GM23338 (cell line): ENCODE data around the gene ST6GALNAC3. TPM values are rescaled to one million over a fixed set of nuclear protein-coding genes. Genes with fewer than 3 reads are reported as not detected.

Experiments
- ATAC-seq: fragments of 200-7000 bp; cut with Tn5 transposase; 3 replicates; pipeline ENCODE4 v1.9.1; 2020
- DNase-seq: peaks from one replicate; pipeline ENCODE4 v3.0.0-alpha.2; 2015; ENCODE audit warnings: low spot score
- H2AFZ ChIP-seq: fragments of 200-600 bp; sonication (generic); 2 replicates; pipeline ENCODE4 v1.8.0; 2016; ENCODE audit warnings: antibody characterized with exemption, mild to moderate bottlenecking, moderate library complexity
- H3F3A ChIP-seq: fragments of 200-600 bp; sonication (generic); replicated peaks from 2 replicates; pipeline ENCODE4 v1.8.0; 2017; ENCODE audit warnings: antibody characterized with exemption, mixed run types, low read depth
- H3K27ac ChIP-seq: fragments of 200-600 bp; sonication (generic); 2 replicates; pipeline ENCODE4 v1.6.1; 2016; ENCODE audit warnings: low read depth
- H3K27me3 ChIP-seq: fragments of 200-600 bp; sonication (generic); 2 replicates; pipeline ENCODE4 v1.8.0; 2016; ENCODE audit warnings: mild to moderate bottlenecking, mixed run types, moderate library complexity; ENCODE audit not compliant: insufficient read depth
- H3K36me3 ChIP-seq: fragments of 200-600 bp; sonication (generic); 2 replicates; pipeline ENCODE4 v1.8.0; 2016; ENCODE audit warnings: mild to moderate bottlenecking; ENCODE audit not compliant: insufficient read depth
- H3K4me1 ChIP-seq: fragments of 200-600 bp; sonication (generic); 2 replicates; pipeline ENCODE4 v1.8.0; 2016; ENCODE audit warnings: mild to moderate bottlenecking, moderate library complexity; ENCODE audit not compliant: insufficient read depth
- H3K4me2 ChIP-seq: fragments of 200-600 bp; sonication (generic); 2 replicates; pipeline ENCODE4 v1.7.1; 2017; ENCODE audit warnings: mixed run types
- H3K4me3 ChIP-seq: fragments of 200-600 bp; sonication (generic); 2 replicates; pipeline ENCODE4 v1.6.1; 2016; ENCODE audit warnings: mixed run types
- H3K79me2 ChIP-seq: fragments of 200-600 bp; sonication (generic); replicated peaks from 2 replicates; pipeline ENCODE4 v1.8.0; 2017; ENCODE audit warnings: mild to moderate bottlenecking; ENCODE audit not compliant: insufficient read depth
- H3K9me2 ChIP-seq: fragments of 200-600 bp; sonication (generic); 2 replicates; pipeline ENCODE4 v1.8.0; 2017; ENCODE audit not compliant: insufficient read depth
- H4K20me1 ChIP-seq: fragments of 200-600 bp; sonication (generic); replicated peaks from 2 replicates; pipeline ENCODE4 v1.8.0; 2017; ENCODE audit warnings: mild to moderate bottlenecking; ENCODE audit not compliant: insufficient read depth
- H3K27ac Mint-ChIP-seq: 2 replicates; pipeline ENCODE4 v1.8.0; 2020; ENCODE audit warnings: inconsistent platforms, mild to moderate bottlenecking, moderate library complexity, mixed read lengths
- H3K27me3 Mint-ChIP-seq: 3 replicates; pipeline ENCODE4 v1.8.0; 2022; ENCODE audit warnings: low read depth, mild to moderate bottlenecking, moderate library complexity, mixed read lengths, inconsistent platforms; ENCODE audit not compliant: insufficient read depth, poor library complexity
- H3K36me3 Mint-ChIP-seq: 3 replicates; pipeline ENCODE4 v1.8.0; 2021; ENCODE audit warnings: low read depth, mild to moderate bottlenecking, inconsistent platforms, moderate library complexity, mixed read lengths
- H3K4me1 Mint-ChIP-seq: 3 replicates; pipeline ENCODE4 v1.8.0; 2020; ENCODE audit warnings: mild to moderate bottlenecking, inconsistent platforms, mixed read lengths
- H3K4me3 Mint-ChIP-seq: 3 replicates; pipeline ENCODE4 v1.8.0; 2021; ENCODE audit warnings: moderate library complexity, mild to moderate bottlenecking, inconsistent platforms, mixed read lengths
- H3K9me3 Mint-ChIP-seq: 3 replicates; pipeline ENCODE4 v1.8.0; 2020; ENCODE audit warnings: moderate library complexity, mild to moderate bottlenecking, inconsistent platforms, mixed read lengths
- EZH2 ChIP-seq: fragments of 200-600 bp; sonication (generic); IDR thresholded peaks from one replicate; pipeline ENCODE4 v1.8.0; 2017; ENCODE audit warnings: antibody characterized with exemption, mild to moderate bottlenecking, low read depth; ENCODE audit not compliant: unreplicated experiment
- EZH2phosphoT487 ChIP-seq: fragments of 200-600 bp; sonication (generic); IDR thresholded peaks from one replicate; pipeline ENCODE4 v1.8.1; 2018; ENCODE audit warnings: antibody characterized with exemption; ENCODE audit not compliant: unreplicated experiment
- POLR2AphosphoS5 ChIP-seq: IDR thresholded peaks from 2 replicates; pipeline ENCODE4 v1.6.1; 2016; ENCODE audit warnings: antibody characterized with exemption, low read depth
- STAT1 ChIP-seq: IDR thresholded peaks from one replicate; pipeline ENCODE4 v1.6.1; 2016; ENCODE audit warnings: antibody characterized with exemption; ENCODE audit not compliant: unreplicated experiment
- ZNF331 ChIP-seq: fragments of 250-450 bp; sonication (Bioruptor Pico); IDR thresholded peaks from 2 replicates; pipeline ENCODE4 v1.5.0; 2020; ENCODE audit warnings: low read depth, mild to moderate bottlenecking, moderate library complexity
- polyA plus RNA-seq: library from polyadenylated mRNA; unstranded; fragments of >200 nt; fragmentation: Nextera tagmentation; extraction: Ambion mirVana; gene quantifications from 2 replicates; pipeline ENCODE4 v1.2.1, GENCODE V29; 2016
- total RNA-seq: library from RNA; depleted of rRNA; stranded (reverse); fragments of >200 nt; shearing (Covaris generic); gene quantifications from 2 replicates; pipeline ENCODE4 v1.2.3, GENCODE V29; 2014
- TF ChIP-seq, protein P1 (sequence below): fragments of 250-450 bp; sonication (Bioruptor Pico); IDR thresholded peaks from 2 replicates; pipeline ENCODE4 v1.5.0; 2020; ENCODE audit warnings: mild to moderate bottlenecking, moderate library complexity
- TF ChIP-seq, protein P2 (sequence below): IDR thresholded peaks from 2 replicates; pipeline ENCODE4 v1.6.1; 2016; ENCODE audit warnings: antibody characterized with exemption

The ST6GALNAC3 gene
- total and polyA plus RNA-seq, 2 experiments from 2014 or later: 4.7 to 11.6 TPM

DNA sequence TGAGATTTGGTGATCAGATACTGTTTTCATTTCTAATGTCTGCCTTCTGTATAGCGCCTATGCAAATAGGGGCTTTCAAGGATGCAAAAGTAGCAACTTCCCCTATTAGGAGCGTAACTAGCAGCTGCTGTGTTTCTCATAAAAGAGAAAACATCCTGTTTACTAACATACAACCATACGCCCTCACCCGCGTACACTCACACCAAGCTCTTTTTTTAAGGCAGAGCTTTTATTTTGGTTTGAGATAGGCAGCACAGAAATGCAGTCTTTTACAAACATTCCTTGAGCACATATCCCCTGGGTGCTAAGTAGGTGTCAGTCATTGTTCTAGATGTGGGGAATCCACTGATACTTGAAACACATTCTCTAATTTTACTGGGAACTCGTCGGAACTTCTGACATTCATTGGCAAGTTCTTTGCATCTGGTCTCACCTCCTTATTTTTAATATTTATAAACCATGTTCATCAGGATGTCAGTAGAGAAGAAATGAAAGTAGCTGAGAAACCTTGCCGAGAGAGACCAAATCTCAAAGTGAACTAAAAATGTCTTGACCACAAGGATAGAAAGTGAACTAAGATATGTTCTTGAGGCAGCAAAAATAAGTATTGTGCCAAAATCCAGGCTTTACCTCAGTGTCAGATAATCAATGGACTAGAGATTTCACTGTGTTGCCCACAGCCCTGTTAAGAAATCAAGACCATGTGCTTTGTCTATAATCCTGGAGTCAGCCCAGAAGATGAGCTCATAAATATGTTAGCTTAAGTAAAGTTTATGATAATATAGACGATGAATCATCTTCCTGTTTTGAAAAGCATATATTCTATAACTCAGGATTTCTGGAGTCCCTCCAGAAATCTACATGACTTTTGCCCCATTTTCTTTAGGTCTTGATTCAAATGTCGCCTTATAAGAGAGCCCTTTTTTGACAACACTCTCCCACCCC lies 350.9 kb downstream of the ST6GALNAC3 start:
- ATAC-seq (no peak), DNase-seq (no peak)
- no peaks in the 10 kb centered on the region for H3K36me3 ChIP-seq
- TF ChIP-seq EZH2phosphoT487 (no peak), ZNF331 (CRISPR knock-in tag) (no peak), STAT1 (no peak), POLR2AphosphoS5 (no peak), EZH2 (no peak)
- TF ChIP-seq, protein P1, sequence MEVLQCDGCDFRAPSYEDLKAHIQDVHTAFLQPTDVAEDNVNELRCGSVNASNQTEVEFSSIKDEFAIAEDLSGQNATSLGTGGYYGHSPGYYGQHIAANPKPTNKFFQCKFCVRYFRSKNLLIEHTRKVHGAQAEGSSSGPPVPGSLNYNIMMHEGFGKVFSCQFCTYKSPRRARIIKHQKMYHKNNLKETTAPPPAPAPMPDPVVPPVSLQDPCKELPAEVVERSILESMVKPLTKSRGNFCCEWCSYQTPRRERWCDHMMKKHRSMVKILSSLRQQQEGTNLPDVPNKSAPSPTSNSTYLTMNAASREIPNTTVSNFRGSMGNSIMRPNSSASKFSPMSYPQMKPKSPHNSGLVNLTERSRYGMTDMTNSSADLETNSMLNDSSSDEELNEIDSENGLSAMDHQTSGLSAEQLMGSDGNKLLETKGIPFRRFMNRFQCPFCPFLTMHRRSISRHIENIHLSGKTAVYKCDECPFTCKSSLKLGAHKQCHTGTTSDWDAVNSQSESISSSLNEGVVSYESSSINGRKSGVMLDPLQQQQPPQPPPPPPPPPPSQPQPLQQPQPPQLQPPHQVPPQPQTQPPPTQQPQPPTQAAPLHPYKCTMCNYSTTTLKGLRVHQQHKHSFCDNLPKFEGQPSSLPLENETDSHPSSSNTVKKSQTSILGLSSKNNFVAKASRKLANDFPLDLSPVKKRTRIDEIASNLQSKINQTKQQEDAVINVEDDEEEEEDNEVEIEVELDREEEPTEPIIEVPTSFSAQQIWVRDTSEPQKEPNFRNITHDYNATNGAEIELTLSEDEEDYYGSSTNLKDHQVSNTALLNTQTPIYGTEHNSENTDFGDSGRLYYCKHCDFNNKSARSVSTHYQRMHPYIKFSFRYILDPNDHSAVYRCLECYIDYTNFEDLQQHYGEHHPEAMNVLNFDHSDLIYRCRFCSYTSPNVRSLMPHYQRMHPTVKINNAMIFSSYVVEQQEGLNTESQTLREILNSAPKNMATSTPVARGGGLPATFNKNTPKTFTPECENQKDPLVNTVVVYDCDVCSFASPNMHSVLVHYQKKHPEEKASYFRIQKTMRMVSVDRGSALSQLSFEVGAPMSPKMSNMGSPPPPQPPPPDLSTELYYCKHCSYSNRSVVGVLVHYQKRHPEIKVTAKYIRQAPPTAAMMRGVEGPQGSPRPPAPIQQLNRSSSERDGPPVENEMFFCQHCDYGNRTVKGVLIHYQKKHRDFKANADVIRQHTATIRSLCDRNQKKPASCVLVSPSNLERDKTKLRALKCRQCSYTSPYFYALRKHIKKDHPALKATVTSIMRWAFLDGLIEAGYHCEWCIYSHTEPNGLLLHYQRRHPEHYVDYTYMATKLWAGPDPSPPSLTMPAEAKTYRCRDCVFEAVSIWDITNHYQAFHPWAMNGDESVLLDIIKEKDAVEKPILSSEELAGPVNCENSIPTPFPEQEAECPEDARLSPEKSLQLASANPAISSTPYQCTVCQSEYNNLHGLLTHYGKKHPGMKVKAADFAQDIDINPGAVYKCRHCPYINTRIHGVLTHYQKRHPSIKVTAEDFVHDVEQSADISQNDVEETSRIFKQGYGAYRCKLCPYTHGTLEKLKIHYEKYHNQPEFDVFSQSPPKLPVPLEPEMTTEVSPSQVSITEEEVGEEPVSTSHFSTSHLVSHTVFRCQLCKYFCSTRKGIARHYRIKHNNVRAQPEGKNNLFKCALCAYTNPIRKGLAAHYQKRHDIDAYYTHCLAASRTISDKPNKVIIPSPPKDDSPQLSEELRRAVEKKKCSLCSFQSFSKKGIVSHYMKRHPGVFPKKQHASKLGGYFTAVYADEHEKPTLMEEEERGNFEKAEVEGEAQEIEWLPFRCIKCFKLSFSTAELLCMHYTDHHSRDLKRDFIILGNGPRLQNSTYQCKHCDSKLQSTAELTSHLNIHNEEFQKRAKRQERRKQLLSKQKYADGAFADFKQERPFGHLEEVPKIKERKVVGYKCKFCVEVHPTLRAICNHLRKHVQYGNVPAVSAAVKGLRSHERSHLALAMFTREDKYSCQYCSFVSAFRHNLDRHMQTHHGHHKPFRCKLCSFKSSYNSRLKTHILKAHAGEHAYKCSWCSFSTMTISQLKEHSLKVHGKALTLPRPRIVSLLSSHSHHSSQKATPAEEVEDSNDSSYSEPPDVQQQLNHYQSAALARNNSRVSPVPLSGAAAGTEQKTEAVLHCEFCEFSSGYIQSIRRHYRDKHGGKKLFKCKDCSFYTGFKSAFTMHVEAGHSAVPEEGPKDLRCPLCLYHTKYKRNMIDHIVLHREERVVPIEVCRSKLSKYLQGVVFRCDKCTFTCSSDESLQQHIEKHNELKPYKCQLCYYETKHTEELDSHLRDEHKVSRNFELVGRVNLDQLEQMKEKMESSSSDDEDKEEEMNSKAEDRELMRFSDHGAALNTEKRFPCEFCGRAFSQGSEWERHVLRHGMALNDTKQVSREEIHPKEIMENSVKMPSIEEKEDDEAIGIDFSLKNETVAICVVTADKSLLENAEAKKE (CRISPR knock-in tag): no peak
- TF ChIP-seq, protein P2, sequence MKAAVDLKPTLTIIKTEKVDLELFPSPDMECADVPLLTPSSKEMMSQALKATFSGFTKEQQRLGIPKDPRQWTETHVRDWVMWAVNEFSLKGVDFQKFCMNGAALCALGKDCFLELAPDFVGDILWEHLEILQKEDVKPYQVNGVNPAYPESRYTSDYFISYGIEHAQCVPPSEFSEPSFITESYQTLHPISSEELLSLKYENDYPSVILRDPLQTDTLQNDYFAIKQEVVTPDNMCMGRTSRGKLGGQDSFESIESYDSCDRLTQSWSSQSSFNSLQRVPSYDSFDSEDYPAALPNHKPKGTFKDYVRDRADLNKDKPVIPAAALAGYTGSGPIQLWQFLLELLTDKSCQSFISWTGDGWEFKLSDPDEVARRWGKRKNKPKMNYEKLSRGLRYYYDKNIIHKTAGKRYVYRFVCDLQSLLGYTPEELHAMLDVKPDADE: no peak
- no peaks in the 10 kb centered on the region for H3K27me3 ChIP-seq
- Mint-ChIP-seq H3K4me1 (peaks cover 11% of the 10 kb centered on the region), H3K4me3 (no peak overlapping the region), H3K9me3 (no peaks in the 10 kb centered on the region), H3K36me3 (no peaks in the 10 kb centered on the region), H3K27ac (peak overlapping the region; percentile 68; the same call in 1 of the 2 replicates), H3K27me3 (no peaks in the 10 kb centered on the region)
- H3K79me2 ChIP-seq: no peaks in the 10 kb centered on the region
- H4K20me1 ChIP-seq: no peaks in the 10 kb centered on the region
- H3K9me2 ChIP-seq: no peaks in the 10 kb centered on the region
- no peaks in the 10 kb centered on the region for H3F3A ChIP-seq
- no peak overlapping the region for H3K4me3 ChIP-seq
- peaks cover 14% of the 10 kb centered on the region for H3K4me1 ChIP-seq
- H2AFZ ChIP-seq: no peak overlapping the region
- H3K4me2 ChIP-seq: no peak overlapping the region
- no peak overlapping the region for H3K27ac ChIP-seq
